ENCODE results near the gene USP9X.
"Not testable (repeated sequence)": the region's sequence is repeated elsewhere in the genome, so short reads cannot be mapped to it uniquely, and the experiment has no call there.

The USP9X gene

DNA sequence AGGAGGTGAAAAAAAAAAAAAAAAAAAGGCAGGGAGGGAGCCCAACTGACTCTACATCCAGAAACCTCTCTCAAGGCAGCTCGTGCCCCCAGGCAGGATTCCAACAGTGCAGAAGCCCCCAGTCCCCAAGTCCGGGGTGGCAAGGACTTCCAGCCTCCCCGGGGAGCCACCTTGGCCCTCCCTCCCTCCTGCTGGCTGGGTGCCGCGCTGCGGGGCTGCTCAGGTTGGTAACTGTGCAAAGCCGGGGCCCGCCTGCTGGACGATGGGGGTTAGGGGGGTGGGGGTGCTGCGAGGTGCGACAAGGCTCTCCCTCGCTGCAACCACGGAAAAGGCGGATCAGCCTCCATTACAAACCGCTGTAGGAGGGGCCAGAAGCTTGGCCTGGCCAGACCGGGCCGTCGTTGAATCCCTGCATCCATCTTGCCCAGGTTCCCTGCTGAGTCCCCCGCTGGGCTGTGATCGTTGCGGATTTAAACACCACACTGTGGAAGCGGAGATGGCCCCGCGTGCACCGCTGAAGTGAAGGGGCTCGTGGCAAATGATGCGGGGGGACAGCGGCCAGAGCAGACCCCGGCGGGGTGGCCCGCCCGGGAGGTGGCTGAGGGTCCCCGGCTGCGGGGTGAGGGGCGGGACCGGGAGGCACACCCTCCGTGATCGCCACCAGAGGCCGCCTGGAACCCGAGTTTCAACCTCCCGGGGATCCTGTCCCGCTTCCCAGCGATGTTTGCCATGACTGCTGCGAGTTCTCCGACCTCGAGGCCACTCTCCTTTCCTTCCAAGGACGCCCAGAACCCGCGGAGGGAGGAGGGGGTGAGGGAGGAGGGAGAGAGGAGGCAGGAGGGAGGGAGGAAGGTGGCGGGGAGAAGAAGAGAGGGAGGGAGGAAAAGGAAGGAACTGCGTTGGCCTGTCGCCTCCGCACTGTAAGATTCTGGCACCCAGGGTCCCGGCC lies 190.7 kb downstream of the USP9X start:
- DNase-seq (ENCODE audit: low read depth in 1 of 2, low spot score in 1 of 2) = peak in 1 of 2 donors; percentile 24

DNA sequence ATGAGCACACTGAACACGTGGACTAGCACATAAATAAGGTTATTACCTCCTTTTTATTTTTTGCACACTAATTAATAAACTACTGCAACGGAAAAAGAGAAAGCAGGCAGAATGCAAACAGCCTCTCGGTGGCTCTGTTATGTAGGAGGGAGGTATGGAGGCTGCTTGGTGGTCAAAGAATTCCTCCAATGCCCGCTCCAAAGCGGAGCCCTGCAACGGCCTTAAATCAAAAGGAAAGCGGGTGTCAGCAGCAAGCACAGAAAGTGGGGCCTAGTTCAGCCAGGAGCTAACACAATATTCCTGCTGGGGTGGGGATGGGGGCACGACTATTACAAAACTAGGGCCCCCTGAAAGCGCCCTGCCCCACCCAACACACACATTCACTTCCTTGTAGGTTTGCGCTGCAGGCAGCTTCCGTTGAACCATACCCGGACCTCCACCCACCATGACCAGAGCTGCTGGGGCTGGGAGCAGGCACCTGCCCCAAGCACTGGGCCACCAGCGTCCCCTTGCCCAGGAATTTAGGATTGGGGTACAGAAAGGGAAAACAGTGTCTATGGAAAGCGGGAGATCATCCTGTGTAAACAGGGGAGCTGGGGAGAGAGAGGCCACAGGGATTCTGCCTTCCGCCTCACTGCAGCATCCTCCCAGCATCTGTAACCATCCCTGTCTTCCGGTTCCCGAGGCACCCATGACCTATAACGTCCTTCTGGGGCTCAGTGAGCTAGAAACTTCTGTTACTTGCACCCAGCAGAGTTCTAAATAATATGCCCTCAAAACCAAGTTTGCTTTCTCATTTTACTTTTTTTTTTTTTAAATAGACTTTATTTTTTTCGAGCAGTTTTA lies 191.6 kb downstream of the USP9X start:
- no peak for DNase-seq (ENCODE audit: low read depth in 1 of 2, low spot score in 1 of 2)

DNA sequence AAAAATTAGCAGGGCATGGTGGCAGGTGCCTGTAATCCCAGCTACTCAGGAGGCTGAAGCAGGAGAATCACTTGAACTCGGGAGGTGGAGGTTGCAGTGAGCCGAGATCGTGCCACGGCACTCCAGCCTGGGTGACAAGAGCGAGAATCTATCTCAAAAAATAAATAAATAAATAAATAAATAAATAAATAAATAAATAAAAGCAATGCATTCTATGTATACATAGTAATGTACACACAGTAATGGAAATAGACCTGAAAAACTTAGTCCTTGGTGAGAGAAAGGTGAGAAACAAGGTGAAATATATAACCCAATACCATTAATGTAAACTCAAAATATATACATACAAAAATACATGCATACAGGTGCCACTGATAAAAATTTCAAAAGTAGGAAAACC lies 197.1 kb downstream of the USP9X start:
- not testable (repeated sequence) for DNase-seq (ENCODE audit: low read depth in 1 of 2, low spot score in 1 of 2)

DNA sequence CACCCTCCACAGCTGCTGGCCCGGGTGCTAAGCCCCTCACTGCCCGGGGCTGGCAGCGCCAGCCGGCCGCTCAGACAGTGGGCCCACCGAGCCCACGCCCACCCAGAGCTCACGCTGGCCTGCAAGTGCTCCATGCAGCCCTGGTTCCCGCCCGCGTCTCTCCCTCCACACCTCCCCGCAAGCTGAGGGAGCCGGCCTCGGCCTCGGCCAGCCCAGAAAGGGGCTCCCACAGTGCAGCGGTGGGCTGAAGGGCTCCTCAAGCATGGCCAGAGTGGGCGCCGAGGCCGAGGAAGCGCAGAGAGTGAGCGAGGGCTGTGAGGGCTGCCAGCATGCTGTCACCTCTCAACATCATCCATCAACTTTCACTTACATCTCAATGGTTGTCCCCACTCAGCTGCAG lies 200.7 kb downstream of the USP9X start:
- DNase-seq (ENCODE audit: low read depth in 1 of 2, low spot score in 1 of 2) = not testable (repeated sequence)

All from stimulated activated CD4-positive, alpha-beta T cell treated with anti-CD3 and anti-CD28 coated beads, Interleukin-15, amount 100 ng/mL, for 1 hour (primary cell).